ENCODE data around the gene TSEN2. TPM values are rescaled to one million over a fixed set of nuclear protein-coding genes. Genes with fewer than 3 reads are reported as not detected.

Gene TSEN2
- total and polyA plus RNA-seq, 10 of the 15 experiments (the other 5 are each of a cell fraction or from before 2014, with no cell fraction given), result 17.7 to 32.3 (median 24.3) TPM

DNA sequence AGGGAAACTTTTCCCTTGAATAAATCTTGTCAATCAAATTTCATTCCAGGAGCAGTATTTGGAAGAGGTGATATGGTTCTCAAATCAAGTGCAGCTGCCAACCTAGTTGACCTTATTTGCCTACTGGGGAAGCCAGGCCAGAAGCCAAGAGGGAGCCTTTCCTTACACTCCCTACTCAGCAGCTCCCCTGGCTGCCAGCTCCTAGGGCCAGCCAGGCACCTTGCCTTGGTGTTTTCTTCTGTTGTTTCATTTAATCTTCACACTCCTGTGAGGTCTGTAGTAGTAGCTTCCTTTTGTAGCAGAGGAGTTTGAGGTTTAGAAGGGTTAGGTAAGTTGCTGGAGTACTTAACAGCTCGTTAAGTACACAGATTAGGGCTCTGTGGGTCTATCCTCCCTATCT is 38.4 kb downstream of the TSEN2 start:
- TF ChIP-seq CEBPB (IDR thresholded peaks at IDR 0.05; ENCODE audit: borderline replicate concordance in 1 of 2, low read depth in 2 of 2, low read length in 2 of 2), result no peak
- no peak for TF ChIP-seq ZNF622 (IDR thresholded peaks at IDR 0.05)
- no peak for TF ChIP-seq RAD21 (IDR thresholded peaks at IDR 0.05; ENCODE audit: insufficient read depth, low read depth, low read length)
- TF ChIP-seq CBX3 (IDR thresholded peaks at IDR 0.05; ENCODE audit: borderline replicate concordance, low read depth), result no peak
- no peak for TF ChIP-seq ZNF217 (IDR thresholded peaks at IDR 0.05)
- 89% methylated on average over 1 of the region's 1 CpG for WGBS (ENCODE audit: insufficient coverage, insufficient replicate concordance, low lambda C conversion rate, missing lambda C conversion rate)
- H3K27ac ChIP-seq (ENCODE audit: control insufficient read depth, insufficient read depth), result no peak overlapping the region
- H3K79me2 ChIP-seq (ENCODE audit: control insufficient read depth, insufficient read depth, low read length), result no peaks in the 10 kb centered on the region
- BruUV-seq (replicated peaks), result no TSS peak
- H3K9ac ChIP-seq (ENCODE audit: control insufficient read depth, insufficient read depth, low read length), result no peak overlapping the region
- POLR2A ChIA-PET, result interaction anchor here (0.6 to 1.0 kb wide), 2 partner anchors 10 to 1381 kb away, joined by 3 read pairs; no protein-coding TSS in a partner anchor
- no peak overlapping the region for H3K4me3 ChIP-seq
- ATAC-seq (no peak), FAIRE-seq (no peak), DNase-seq (ENCODE audit: low read depth, low spot score) (no peak)
- intact Hi-C loops (cut with micrococcal nuclease; ENCODE audit: unreplicated experiment) (no loop called here), in situ Hi-C loops (cut with MboI) (no loop called here)
- no peaks in the 10 kb centered on the region for H3K9me3 ChIP-seq (replicated peaks; ENCODE audit: control insufficient read depth, insufficient read depth, low read length)
- no peak overlapping the region for H3K4me2 ChIP-seq (ENCODE audit: control insufficient read depth, insufficient read depth)
- H4K20me1 ChIP-seq (ENCODE audit: control insufficient read depth, insufficient read depth), result no peaks in the 10 kb centered on the region
- RAD21 ChIA-PET (ENCODE audit: unreplicated experiment), result no interaction called here
- H3K36me3 ChIP-seq (ENCODE audit: control insufficient read depth in 2 of 2, insufficient read depth in 2 of 2, low read length in 1 of 2), result peaks cover 0 to 2% of the 10 kb centered on the region in 2 experiments; a peak in 2 of 4 replicates
- CTCF ChIA-PET, result interaction anchor here (1.3 kb wide), 1 partner anchor 43 kb away, joined by 6 read pairs; no protein-coding TSS in a partner anchor
- no peaks in the 10 kb centered on the region for H3K27me3 ChIP-seq (replicated peaks in 1 of 2; ENCODE audit: control insufficient read depth in 2 of 2, insufficient read depth in 2 of 2, low read length in 1 of 2)
- no peaks in the 10 kb centered on the region for H3K4me1 ChIP-seq (ENCODE audit: control insufficient read depth, insufficient read depth, low read length)
- SMC1A ChIA-PET (ENCODE audit: uncharacterized antibody, unreplicated experiment), result interaction anchor here (1.6 kb wide), 1 partner anchor 9 kb away, joined by 3 read pairs; no protein-coding TSS in a partner anchor
- no peak overlapping the region for H2AFZ ChIP-seq (ENCODE audit: control insufficient read depth, low read depth, low read length)

DNA sequence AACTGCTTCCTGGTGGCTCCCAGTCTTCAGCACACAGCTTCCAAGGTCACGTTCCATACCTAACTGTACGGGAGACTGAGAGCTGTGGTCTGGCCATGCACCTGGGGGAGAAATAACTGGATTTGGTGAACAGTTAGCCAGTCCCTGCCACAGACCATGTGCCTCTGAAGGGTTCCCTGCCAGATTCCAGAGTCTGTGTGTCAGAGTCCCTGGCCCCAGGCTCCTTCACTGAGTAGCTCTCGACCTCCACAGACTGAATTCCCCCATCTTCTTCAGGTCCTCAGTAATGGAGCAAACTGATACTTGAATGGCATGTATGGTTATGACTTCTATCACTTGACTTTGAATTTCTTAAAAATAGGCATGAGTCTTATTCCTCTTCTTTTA is 43.5 kb downstream of the TSEN2 start:
- no peak for ATAC-seq
- WGBS (ENCODE audit: insufficient coverage, insufficient replicate concordance, low lambda C conversion rate, missing lambda C conversion rate), result 100% methylated on average over 3 of the region's 3 CpGs
- H3K9ac ChIP-seq (ENCODE audit: control insufficient read depth, insufficient read depth, low read length), result no peak overlapping the region
- RAD21 ChIA-PET (ENCODE audit: unreplicated experiment), result no interaction called here
- CTCF ChIA-PET, result no interaction called here
- no peak for FAIRE-seq
- POLR2A ChIA-PET, result no interaction called here
- TF ChIP-seq, protein P1, sequence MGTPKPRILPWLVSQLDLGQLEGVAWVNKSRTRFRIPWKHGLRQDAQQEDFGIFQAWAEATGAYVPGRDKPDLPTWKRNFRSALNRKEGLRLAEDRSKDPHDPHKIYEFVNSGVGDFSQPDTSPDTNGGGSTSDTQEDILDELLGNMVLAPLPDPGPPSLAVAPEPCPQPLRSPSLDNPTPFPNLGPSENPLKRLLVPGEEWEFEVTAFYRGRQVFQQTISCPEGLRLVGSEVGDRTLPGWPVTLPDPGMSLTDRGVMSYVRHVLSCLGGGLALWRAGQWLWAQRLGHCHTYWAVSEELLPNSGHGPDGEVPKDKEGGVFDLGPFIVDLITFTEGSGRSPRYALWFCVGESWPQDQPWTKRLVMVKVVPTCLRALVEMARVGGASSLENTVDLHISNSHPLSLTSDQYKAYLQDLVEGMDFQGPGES (IDR thresholded peaks at IDR 0.05), result no peak
- TF ChIP-seq, protein P2, sequence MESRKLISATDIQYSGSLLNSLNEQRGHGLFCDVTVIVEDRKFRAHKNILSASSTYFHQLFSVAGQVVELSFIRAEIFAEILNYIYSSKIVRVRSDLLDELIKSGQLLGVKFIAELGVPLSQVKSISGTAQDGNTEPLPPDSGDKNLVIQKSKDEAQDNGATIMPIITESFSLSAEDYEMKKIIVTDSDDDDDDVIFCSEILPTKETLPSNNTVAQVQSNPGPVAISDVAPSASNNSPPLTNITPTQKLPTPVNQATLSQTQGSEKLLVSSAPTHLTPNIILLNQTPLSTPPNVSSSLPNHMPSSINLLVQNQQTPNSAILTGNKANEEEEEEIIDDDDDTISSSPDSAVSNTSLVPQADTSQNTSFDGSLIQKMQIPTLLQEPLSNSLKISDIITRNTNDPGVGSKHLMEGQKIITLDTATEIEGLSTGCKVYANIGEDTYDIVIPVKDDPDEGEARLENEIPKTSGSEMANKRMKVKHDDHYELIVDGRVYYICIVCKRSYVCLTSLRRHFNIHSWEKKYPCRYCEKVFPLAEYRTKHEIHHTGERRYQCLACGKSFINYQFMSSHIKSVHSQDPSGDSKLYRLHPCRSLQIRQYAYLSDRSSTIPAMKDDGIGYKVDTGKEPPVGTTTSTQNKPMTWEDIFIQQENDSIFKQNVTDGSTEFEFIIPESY (IDR thresholded peaks at IDR 0.05), result no peak
- TF ChIP-seq GATAD2B (conservative IDR thresholded peaks at IDR 0.05; ENCODE audit: low read depth) (no peak), BRCA1 (IDR thresholded peaks at IDR 0.05; ENCODE audit: low read depth, low read length) (no peak)
- in situ Hi-C loops (cut with MboI) (no loop called here), intact Hi-C loops (cut with micrococcal nuclease; ENCODE audit: unreplicated experiment) (no loop called here)
- H3K4me2 ChIP-seq (ENCODE audit: control insufficient read depth, insufficient read depth), result no peak overlapping the region
- 0 out of 4 replicates have a peak, but pooled peaks cover 0 to 5% of the 10 kb centered on the region in 2 experiments for H3K36me3 ChIP-seq (ENCODE audit: control insufficient read depth in 2 of 2, insufficient read depth in 2 of 2, low read length in 1 of 2)
- BruUV-seq (replicated peaks), result no TSS peak
- no peaks in the 10 kb centered on the region for H3K4me1 ChIP-seq (ENCODE audit: control insufficient read depth, insufficient read depth, low read length)
- no peak overlapping the region for H3K4me3 ChIP-seq
- H3K27me3 ChIP-seq (replicated peaks in 1 of 2; ENCODE audit: control insufficient read depth in 2 of 2, insufficient read depth in 2 of 2, low read length in 1 of 2), result no peaks in the 10 kb centered on the region
- H2AFZ ChIP-seq (ENCODE audit: control insufficient read depth, low read depth, low read length), result no peak overlapping the region
- H4K20me1 ChIP-seq (ENCODE audit: control insufficient read depth, insufficient read depth), result no peaks in the 10 kb centered on the region
- H3K79me2 ChIP-seq (ENCODE audit: control insufficient read depth, insufficient read depth, low read length), result no peaks in the 10 kb centered on the region
- SMC1A ChIA-PET (ENCODE audit: uncharacterized antibody, unreplicated experiment), result no interaction called here
- DNase-seq (ENCODE audit: low read depth, low spot score), result no peak
- H3K27ac ChIP-seq (ENCODE audit: control insufficient read depth, insufficient read depth), result no peak overlapping the region
- H3K9me3 ChIP-seq (replicated peaks; ENCODE audit: control insufficient read depth, insufficient read depth, low read length), result no peaks in the 10 kb centered on the region
